Superior temporal gyrus (tissue), 1 donor: ENCODE data around the gene MYOF.
"Not testable (repeated sequence)": the region's sequence is repeated elsewhere in the genome, so short reads cannot be mapped to it uniquely, and the experiment has no call there.

Source experiments
- DNase-seq: peaks from one replicate; pipeline ENCODE4 v3.0.0-alpha.2; 2016; ENCODE audit errors: extremely low spot score

MYOF gene

GRCh38 chr10:93356516-93356915 lies 125.6 kb downstream of the MYOF start:
- no peak for DNase-seq

- DNase-seq = peak; percentile 84
Measured at GRCh38 chr10:93352638-93353383, 129.3 kb downstream of the MYOF start.

- DNase-seq = no peak
Measured at GRCh38 chr10:93346694-93347093, 135.4 kb downstream of the MYOF start.

- no peak for DNase-seq
Measured at GRCh38 chr10:93346108-93346507, 136.0 kb downstream of the MYOF start.

- DNase-seq = no peak
Measured at GRCh38 chr10:93344691-93345090, 137.4 kb downstream of the MYOF start.

GRCh38 chr10:93342921-93343320 lies 139.2 kb downstream of the MYOF start:
- DNase-seq = no peak

- no peak for DNase-seq
Measured at GRCh38 chr10:93342366-93342765, 139.8 kb downstream of the MYOF start.

GRCh38 chr10:93337309-93337721 lies 144.8 kb downstream of the MYOF start:
- no peak for DNase-seq

- no peak for DNase-seq
Measured at GRCh38 chr10:93336678-93337077, 145.5 kb downstream of the MYOF start.

- no peak for DNase-seq
Measured at GRCh38 chr10:93336110-93336509, 146.0 kb downstream of the MYOF start.

GRCh38 chr10:93334901-93335327 lies 147.2 kb downstream of the MYOF start:
- DNase-seq = no peak

- no peak for DNase-seq
Measured at GRCh38 chr10:93334181-93334580, 148.0 kb downstream of the MYOF start.

GRCh38 chr10:93333278-93333978 lies 148.7 kb downstream of the MYOF start:
- no peak for DNase-seq

GRCh38 chr10:93330824-93331223 lies 151.3 kb downstream of the MYOF start:
- no peak for DNase-seq

- DNase-seq = no peak
Measured at GRCh38 chr10:93319896-93320295, 162.2 kb downstream of the MYOF start.

- no peak for DNase-seq
Measured at GRCh38 chr10:93319096-93319495, 163.0 kb downstream of the MYOF start.

GRCh38 chr10:93315246-93315645 lies 166.9 kb downstream of the MYOF start:
- DNase-seq = no peak

- not testable (repeated sequence) for DNase-seq
Measured at GRCh38 chr10:93314656-93315055, 167.5 kb downstream of the MYOF start.

- DNase-seq = no peak
Measured at GRCh38 chr10:93313798-93314197, 168.3 kb downstream of the MYOF start.

GRCh38 chr10:93309062-93309461 lies 173.1 kb downstream of the MYOF start:
- no peak for DNase-seq

- no peak for DNase-seq
Measured at GRCh38 chr10:93305122-93305521, 177.0 kb downstream of the MYOF start.

- DNase-seq = no peak
Measured at GRCh38 chr10:93300981-93301380, 181.2 kb downstream of the MYOF start.

- no peak for DNase-seq
Measured at GRCh38 chr10:93300288-93300917, 181.7 kb downstream of the MYOF start.
